ENCODE results near the gene ATF7IP.
A peak's percentile ranks its signal among the peaks of the same experiment; 100 is the strongest.

The ATF7IP gene

GRCh38 chr12:14482361-14482760 is 116.9 kb downstream of the ATF7IP start:
- no peak overlapping the region for H3K4me3 ChIP-seq (ENCODE audit: low read depth, low read length)
- no peak for TF ChIP-seq CTCF (IDR thresholded peaks at IDR 0.05; ENCODE audit: low read depth, low read length, missing control alignments)
- DNase-seq (ENCODE audit: low read depth): no peak

- DNase-seq (ENCODE audit: low read depth): no peak
- H3K4me3 ChIP-seq (ENCODE audit: low read depth, low read length): no peak overlapping the region
- no peak for TF ChIP-seq CTCF (IDR thresholded peaks at IDR 0.05; ENCODE audit: low read depth, low read length, missing control alignments)
Measured at GRCh38 chr12:14482886-14483285, 117.4 kb downstream of the ATF7IP start.

- no peak overlapping the region for H3K4me3 ChIP-seq (ENCODE audit: low read depth, low read length)
- DNase-seq (ENCODE audit: low read depth): no peak
- TF ChIP-seq CTCF (IDR thresholded peaks at IDR 0.05; ENCODE audit: low read depth, low read length, missing control alignments): no peak
Measured at GRCh38 chr12:14495326-14495725, 129.8 kb downstream of the ATF7IP start.

- no peak for DNase-seq (ENCODE audit: low read depth)
Measured at GRCh38 chr12:14505626-14506596, 140.4 kb downstream of the ATF7IP start.

GRCh38 chr12:14510574-14510973 is 145.1 kb downstream of the ATF7IP start:
- no peak overlapping the region for H3K4me3 ChIP-seq (ENCODE audit: low read depth, low read length)
- TF ChIP-seq CTCF (IDR thresholded peaks at IDR 0.05; ENCODE audit: low read depth, low read length, missing control alignments): no peak
- DNase-seq (ENCODE audit: low read depth): no peak

More at GRCh38 chr12:14505626-14506596, 140.4 kb downstream of the ATF7IP start:
- no peak for TF ChIP-seq CTCF (IDR thresholded peaks at IDR 0.05; ENCODE audit: low read depth, low read length, missing control alignments)
- H3K4me3 ChIP-seq (ENCODE audit: low read depth, low read length): no peak overlapping the region

- DNase-seq (ENCODE audit: low read depth): peak; percentile 24
- TF ChIP-seq CTCF (IDR thresholded peaks at IDR 0.05; ENCODE audit: low read depth, low read length, missing control alignments): peak; percentile 35
- no peak overlapping the region for H3K4me3 ChIP-seq (ENCODE audit: low read depth, low read length)
Measured at GRCh38 chr12:14514154-14514842, 148.8 kb downstream of the ATF7IP start.
